HCT116 (cell line): ENCODE measurements around the gene CNNM4. TPM values are rescaled to one million over a fixed set of nuclear protein-coding genes. Genes with fewer than 3 reads are reported as not detected.

Experiments
- ATAC-seq: fragments of 200-7000 bp; cut with Tn5 transposase; 2 replicates; pipeline ENCODE4 v1.9.1; 2020; ENCODE audit warnings: mild to moderate bottlenecking, moderate library complexity
- BruUV-seq: library from RNA; stranded (reverse); fragments of 400-500 nt; replicated peaks from 2 replicates; lab custom pipeline; 2021; lab: Mats Ljungman, UMichigan
- CTCF ChIA-PET: fragments of 300-600 bp; sonication (Branson Sonifier 250); formaldehyde crosslinking; loops from one replicate; lab custom pipeline; 2021; ENCODE audit warnings: antibody characterized with exemption; lab: Charles Lee
- POLR2A ChIA-PET: fragments of 300-600, 350-600 bp; sonication (Branson Sonifier 250); formaldehyde crosslinking; loops from one replicate; lab custom pipeline; 2021; ENCODE audit warnings: antibody characterized with exemption; lab: Charles Lee
- RAD21 ChIA-PET, 2 experiments: fragments of 300-600 bp; sonication (Branson Sonifier 250); formaldehyde crosslinking; loops; one replicate each; lab custom pipeline; 2023; ENCODE audit warnings: low total read pairs in 2 of 2; ENCODE audit not compliant: uncharacterized antibody in 2 of 2, unreplicated experiment in 2 of 2, low non-redundant PET in 1 of 2; lab: Charles Lee
- DNase-seq: peaks from one replicate; pipeline ENCODE4 v3.0.0-alpha.2; 2010; ENCODE audit warnings: low read depth, low spot score
- H2AFZ ChIP-seq: fragments of 200-600 bp; shearing (Covaris generic), sonication (generic); 2 replicates; pipeline ENCODE4 v1.6.1; 2017; ENCODE audit warnings: low read depth, mixed run types, mixed read lengths, antibody characterized with exemption, low read length; ENCODE audit not compliant: poor library complexity, severe bottlenecking
- H3K27ac ChIP-seq: 2 replicates; pipeline ENCODE4 v1.5.1; 2012; ENCODE audit warnings: low read depth, low read length
- H3K27me3 ChIP-seq: fragments of 200-600 bp; sonication (generic); 2 replicates; pipeline ENCODE4 v1.6.1; 2016; ENCODE audit warnings: mixed run types, low read length, mixed read lengths; ENCODE audit not compliant: insufficient read depth
- H3K36me3 ChIP-seq, 2 experiments: fragments of 200-500 bp in 1 of 2; fragments of 200-600 bp in 1 of 2; sonication (Bioruptor generic) in 1 of 2; sonication (generic) in 1 of 2; 2 replicates each; pipeline versions ENCODE4 v1.5.1 to v1.6.1; 2014 to 2016; ENCODE audit warnings: low read length in 2 of 2, inconsistent platforms in 1 of 2, mixed read lengths in 1 of 2, mixed run types in 1 of 2; ENCODE audit not compliant: insufficient read depth in 2 of 2, control insufficient read depth in 1 of 2
- H3K4me1 ChIP-seq, 2 experiments: fragments of 200-600 bp in 1 of 2; sonication (generic) in 1 of 2; 2 replicates each; pipeline versions ENCODE4 v1.5.1 to v1.6.1; 2012 to 2017; ENCODE audit warnings: low read length in 2 of 2, inconsistent platforms in 1 of 2, mild to moderate bottlenecking in 1 of 2, mixed read lengths in 1 of 2, mixed run types in 1 of 2, moderate library complexity in 1 of 2; ENCODE audit not compliant: insufficient read depth in 2 of 2, control insufficient read depth in 1 of 2
- H3K4me2 ChIP-seq: fragments of 200-600 bp; sonication (generic); 2 replicates; pipeline ENCODE4 v1.6.1; 2017; ENCODE audit warnings: mixed run types, low read length, mixed read lengths
- H3K4me3 ChIP-seq, 2 experiments: fragments of 200-600 bp in 1 of 2; sonication (generic) in 1 of 2; replicated peaks in 1 of 2; 2 replicates each; pipeline ENCODE4 v1.5.1; 2011 to 2016; ENCODE audit warnings: low read length in 2 of 2, control low read depth in 1 of 2, low read depth in 1 of 2, mild to moderate bottlenecking in 1 of 2, mixed read lengths in 1 of 2, mixed run types in 1 of 2
- H3K79me2 ChIP-seq: fragments of 200-600 bp; sonication (generic); 2 replicates; pipeline ENCODE4 v1.6.1; 2017; ENCODE audit warnings: mild to moderate bottlenecking, mixed run types, low read length, moderate library complexity, mixed read lengths; ENCODE audit not compliant: insufficient read depth
- H3K9ac ChIP-seq: fragments of 200-600 bp; sonication (generic); 2 replicates; pipeline ENCODE4 v1.6.1; 2016; ENCODE audit warnings: low read length, mixed read lengths
- H3K9me2 ChIP-seq: fragments of 200-600 bp; sonication (generic), shearing (Covaris generic); 2 replicates; pipeline ENCODE4 v1.6.1; 2017; ENCODE audit warnings: mixed run types, mild to moderate bottlenecking, moderate library complexity; ENCODE audit not compliant: insufficient read depth
- H3K9me3 ChIP-seq, 2 experiments: fragments of 200-500 bp in 1 of 2; fragments of 200-600 bp in 1 of 2; sonication (Bioruptor generic) in 1 of 2; sonication (generic) in 1 of 2; 2 replicates each; pipeline ENCODE4 v1.6.1; 2014 to 2017; ENCODE audit warnings: low read length in 2 of 2, mixed read lengths in 2 of 2, inconsistent platforms in 1 of 2, low read depth in 1 of 2, mild to moderate bottlenecking in 1 of 2, mixed run types in 1 of 2, moderate library complexity in 1 of 2; ENCODE audit not compliant: control insufficient read depth in 1 of 2, insufficient read depth in 1 of 2
- H4K20me1 ChIP-seq: fragments of 200-600 bp; sonication (generic), shearing (Covaris generic); 2 replicates; pipeline ENCODE4 v1.6.1; 2017; ENCODE audit warnings: mixed run types, mild to moderate bottlenecking, moderate library complexity; ENCODE audit not compliant: insufficient read depth
- EGR1 ChIP-seq: IDR thresholded peaks from 2 replicates; pipeline ENCODE4 v1.6.1; 2012; ENCODE audit warnings: low read depth
- JUND ChIP-seq: IDR thresholded peaks from 2 replicates; pipeline ENCODE4 v1.6.1; 2012
- POLR2AphosphoS5 ChIP-seq: IDR thresholded peaks from 2 replicates; pipeline ENCODE4 v1.6.1; 2011; ENCODE audit warnings: mild to moderate bottlenecking, low read depth, low read length, moderate library complexity
- RAD21 ChIP-seq: IDR thresholded peaks from 2 replicates; pipeline ENCODE4 v1.6.1; 2012; ENCODE audit warnings: low read depth, mild to moderate bottlenecking
- SRF ChIP-seq: IDR thresholded peaks from 2 replicates; pipeline ENCODE4 v1.6.1; 2012; ENCODE audit warnings: low read depth
- TCF7L2 ChIP-seq: IDR thresholded peaks from 2 replicates; pipeline ENCODE4 v1.7.0; 2011; ENCODE audit warnings: borderline replicate concordance, inconsistent platforms; ENCODE audit not compliant: insufficient read depth, insufficient read length; ENCODE audit errors: extremely low read depth
- YY1 ChIP-seq: IDR thresholded peaks from 2 replicates; pipeline ENCODE4 v1.6.1; 2011; ENCODE audit warnings: low read length, low read depth, moderate library complexity, mild to moderate bottlenecking; ENCODE audit not compliant: insufficient replicate concordance; ENCODE audit errors: extremely low read depth
- ZFX ChIP-seq: fragments of 450-650 bp; IDR thresholded peaks from 2 replicates; pipeline ENCODE4 v1.6.1; 2017
- intact Hi-C: fragments of 100-400 bp; cut with micrococcal nuclease; formaldehyde crosslinking; loops from 2 replicates; pipeline ENCODE4 v1.10.0; 2022
- total RNA-seq: library from RNA; stranded (reverse); gene quantifications from one replicate; pipeline ENCODE4 v1.2.1, GENCODE V29; 2021; ENCODE audit not compliant: unreplicated experiment
- TF ChIP-seq, protein P1 (sequence below): IDR thresholded peaks from 2 replicates; pipeline ENCODE4 v1.6.1; 2012
- TF ChIP-seq, protein P2 (sequence below): IDR thresholded peaks from 2 replicates; pipeline ENCODE4 v1.6.1; 2011; ENCODE audit warnings: mild to moderate bottlenecking, low read length, moderate library complexity; ENCODE audit not compliant: insufficient replicate concordance; ENCODE audit errors: extremely low read depth
- TF ChIP-seq, protein P3 (sequence below), 3 experiments: fragments of 200-600 bp in 1 of 3; sonication (generic) in 1 of 3; IDR thresholded peaks in 2 of 3; conservative IDR thresholded peaks in 1 of 3; 2 replicates each; pipeline ENCODE4 v1.5.1; 2012 to 2017; ENCODE audit warnings: low read depth in 2 of 3, low read length in 2 of 3, antibody characterized with exemption in 1 of 3, borderline replicate concordance in 1 of 3, control low read depth in 1 of 3, mild to moderate bottlenecking in 1 of 3, mixed read lengths in 1 of 3, mixed run types in 1 of 3, moderate library complexity in 1 of 3; ENCODE audit not compliant: insufficient read depth in 1 of 3
- TF ChIP-seq, protein P4 (sequence below): IDR thresholded peaks from 2 replicates; pipeline ENCODE4 v1.6.1; 2012

Gene CNNM4
- total RNA-seq, 1 experiment from 2014 or later = 7.9 TPM

DNA sequence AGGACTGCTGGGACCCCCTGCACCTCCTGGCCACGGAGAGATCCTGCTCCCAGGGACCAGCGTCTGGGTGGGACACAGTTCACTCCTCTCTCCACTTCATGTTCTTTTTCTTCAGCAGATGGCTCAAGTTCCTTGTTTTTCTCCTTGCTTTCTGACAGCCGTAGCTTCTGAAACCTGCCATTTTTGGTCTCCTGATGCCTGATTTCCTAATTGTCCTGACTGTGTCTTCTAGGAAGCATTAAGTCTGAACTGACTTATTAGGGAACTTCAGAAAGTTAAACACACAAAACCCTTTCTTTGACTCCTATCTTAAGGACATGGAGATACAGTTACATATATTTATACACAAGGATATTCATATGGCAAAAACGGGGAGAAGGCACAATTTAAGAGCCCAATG is 22.7 kb downstream of the CNNM4 start:
- Histone ChIP-seq H3K4me3 (no peak overlapping the region), H3K9me2 (no peaks in the 10 kb centered on the region), H3K27me3 (no peaks in the 10 kb centered on the region), H3K4me1 (peaks cover 23 to 29% of the 10 kb centered on the region in 2 experiments), H3K36me3 (no peaks in the 10 kb centered on the region), H3K4me2 (no peak overlapping the region), H3K9me3 (no peaks in the 10 kb centered on the region), H3K79me2 (no peaks in the 10 kb centered on the region), H3K27ac (no peak overlapping the region), H4K20me1 (no peaks in the 10 kb centered on the region), H3K9ac (no peak overlapping the region), H2AFZ (no peak overlapping the region)
- ChIA-PET RAD21 (no interaction called here), CTCF (no interaction called here), POLR2A (no interaction called here)
- no TSS peak for BruUV-seq
- no peak for TF ChIP-seq POLR2AphosphoS5
- TF ChIP-seq ZFX = no peak
- TF ChIP-seq, protein P1, sequence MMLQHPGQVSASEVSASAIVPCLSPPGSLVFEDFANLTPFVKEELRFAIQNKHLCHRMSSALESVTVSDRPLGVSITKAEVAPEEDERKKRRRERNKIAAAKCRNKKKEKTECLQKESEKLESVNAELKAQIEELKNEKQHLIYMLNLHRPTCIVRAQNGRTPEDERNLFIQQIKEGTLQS = no peak
- TF ChIP-seq, protein P2, sequence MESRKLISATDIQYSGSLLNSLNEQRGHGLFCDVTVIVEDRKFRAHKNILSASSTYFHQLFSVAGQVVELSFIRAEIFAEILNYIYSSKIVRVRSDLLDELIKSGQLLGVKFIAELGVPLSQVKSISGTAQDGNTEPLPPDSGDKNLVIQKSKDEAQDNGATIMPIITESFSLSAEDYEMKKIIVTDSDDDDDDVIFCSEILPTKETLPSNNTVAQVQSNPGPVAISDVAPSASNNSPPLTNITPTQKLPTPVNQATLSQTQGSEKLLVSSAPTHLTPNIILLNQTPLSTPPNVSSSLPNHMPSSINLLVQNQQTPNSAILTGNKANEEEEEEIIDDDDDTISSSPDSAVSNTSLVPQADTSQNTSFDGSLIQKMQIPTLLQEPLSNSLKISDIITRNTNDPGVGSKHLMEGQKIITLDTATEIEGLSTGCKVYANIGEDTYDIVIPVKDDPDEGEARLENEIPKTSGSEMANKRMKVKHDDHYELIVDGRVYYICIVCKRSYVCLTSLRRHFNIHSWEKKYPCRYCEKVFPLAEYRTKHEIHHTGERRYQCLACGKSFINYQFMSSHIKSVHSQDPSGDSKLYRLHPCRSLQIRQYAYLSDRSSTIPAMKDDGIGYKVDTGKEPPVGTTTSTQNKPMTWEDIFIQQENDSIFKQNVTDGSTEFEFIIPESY = no peak
- no peak for TF ChIP-seq JUND
- TF ChIP-seq RAD21 = no peak
- TF ChIP-seq, protein P3, sequence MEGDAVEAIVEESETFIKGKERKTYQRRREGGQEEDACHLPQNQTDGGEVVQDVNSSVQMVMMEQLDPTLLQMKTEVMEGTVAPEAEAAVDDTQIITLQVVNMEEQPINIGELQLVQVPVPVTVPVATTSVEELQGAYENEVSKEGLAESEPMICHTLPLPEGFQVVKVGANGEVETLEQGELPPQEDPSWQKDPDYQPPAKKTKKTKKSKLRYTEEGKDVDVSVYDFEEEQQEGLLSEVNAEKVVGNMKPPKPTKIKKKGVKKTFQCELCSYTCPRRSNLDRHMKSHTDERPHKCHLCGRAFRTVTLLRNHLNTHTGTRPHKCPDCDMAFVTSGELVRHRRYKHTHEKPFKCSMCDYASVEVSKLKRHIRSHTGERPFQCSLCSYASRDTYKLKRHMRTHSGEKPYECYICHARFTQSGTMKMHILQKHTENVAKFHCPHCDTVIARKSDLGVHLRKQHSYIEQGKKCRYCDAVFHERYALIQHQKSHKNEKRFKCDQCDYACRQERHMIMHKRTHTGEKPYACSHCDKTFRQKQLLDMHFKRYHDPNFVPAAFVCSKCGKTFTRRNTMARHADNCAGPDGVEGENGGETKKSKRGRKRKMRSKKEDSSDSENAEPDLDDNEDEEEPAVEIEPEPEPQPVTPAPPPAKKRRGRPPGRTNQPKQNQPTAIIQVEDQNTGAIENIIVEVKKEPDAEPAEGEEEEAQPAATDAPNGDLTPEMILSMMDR (IDR thresholded peaks at IDR 0.05 in 2 of 3, conservative IDR thresholded peaks at IDR 0.05 in 1 of 3; ENCODE audit: borderline replicate concordance in 1 of 3, insufficient read depth in 1 of 3, low read depth in 2 of 3, low read length in 2 of 3) = no peak
- no peak for TF ChIP-seq YY1
- TF ChIP-seq, protein P4, sequence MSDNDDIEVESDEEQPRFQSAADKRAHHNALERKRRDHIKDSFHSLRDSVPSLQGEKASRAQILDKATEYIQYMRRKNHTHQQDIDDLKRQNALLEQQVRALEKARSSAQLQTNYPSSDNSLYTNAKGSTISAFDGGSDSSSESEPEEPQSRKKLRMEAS = no peak
- no peak for TF ChIP-seq SRF
- TF ChIP-seq EGR1 = no peak
- TF ChIP-seq TCF7L2 = no peak
- ATAC-seq = no peak
- intact Hi-C loops = no loop called here
- no peak for DNase-seq
